NCI-H748 (cell line): ENCODE measurements around the gene KCTD11.
"Not testable (repeated sequence)": the region's sequence is repeated elsewhere in the genome, so short reads cannot be mapped to it uniquely, and the experiment has no call there.

ENCODE experiments used
- DNase-seq: peaks from one replicate; lab custom pipeline; 2025; ENCODE audit not compliant: unreplicated experiment; lab: John Stamatoyannopoulos, UW

The KCTD11 gene

DNA sequence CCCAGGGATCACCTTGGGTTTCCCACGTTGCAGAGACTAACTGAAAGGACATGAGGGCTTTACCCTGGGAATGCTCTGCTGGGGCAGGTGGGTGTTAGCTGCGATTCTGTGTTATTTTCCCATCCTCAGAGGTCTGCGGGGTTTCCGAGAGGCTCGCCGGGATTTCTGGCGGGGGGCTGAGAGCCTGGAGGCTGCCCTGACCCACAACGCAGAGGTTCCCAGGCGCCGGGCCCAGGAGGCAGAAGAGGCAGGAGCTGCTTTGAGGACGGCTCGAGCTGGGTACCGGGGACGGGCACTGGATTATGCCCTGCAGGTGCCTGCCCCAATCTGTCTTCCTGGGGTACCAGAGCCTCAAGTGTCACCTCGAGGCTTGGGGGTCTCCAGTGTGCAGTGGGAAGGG lies 8.7 kb upstream of the KCTD11 start:
- no peak for DNase-seq

DNA sequence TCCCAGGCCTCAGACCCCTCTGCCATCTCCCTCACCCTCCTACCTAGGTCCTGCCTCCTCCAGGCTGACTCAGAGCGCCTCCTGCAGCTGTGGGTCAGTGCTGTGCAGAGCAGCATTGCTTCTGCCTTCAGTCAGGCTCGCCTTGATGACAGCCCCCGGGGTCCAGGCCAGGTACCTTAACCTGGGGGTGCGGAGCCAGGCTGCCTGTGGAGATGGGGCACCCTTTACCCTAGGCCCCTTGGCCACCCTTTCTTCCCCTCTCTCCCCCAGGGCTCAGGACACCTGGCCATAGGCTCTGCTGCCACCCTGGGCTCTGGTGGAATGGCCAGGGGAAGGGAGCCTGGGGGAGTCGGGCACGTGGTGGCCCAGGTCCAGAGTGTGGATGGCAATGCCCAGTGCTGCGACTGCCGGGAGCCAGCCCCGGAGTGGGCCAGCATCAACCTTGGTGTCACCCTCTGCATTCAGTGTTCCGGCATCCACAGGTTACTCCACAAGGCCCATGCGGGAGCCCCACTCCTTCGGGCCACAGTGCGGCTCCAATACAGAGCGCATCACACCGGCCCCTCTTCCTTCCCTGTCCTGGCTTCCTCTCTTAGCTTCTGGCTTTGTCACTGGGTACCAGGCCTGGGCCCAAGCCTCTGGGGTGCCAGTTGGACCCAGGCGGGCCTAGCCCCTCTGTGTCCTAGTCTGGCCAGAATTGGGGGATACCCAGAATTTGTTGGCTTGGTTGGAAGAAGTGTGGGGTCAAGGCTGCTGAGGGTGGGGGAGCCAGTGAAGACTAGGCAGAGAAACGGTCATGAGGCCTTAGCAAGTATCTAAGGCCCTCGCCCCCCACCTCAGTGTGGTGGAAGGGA lies 5.0 kb upstream of the KCTD11 start:
- no peak for DNase-seq

DNA sequence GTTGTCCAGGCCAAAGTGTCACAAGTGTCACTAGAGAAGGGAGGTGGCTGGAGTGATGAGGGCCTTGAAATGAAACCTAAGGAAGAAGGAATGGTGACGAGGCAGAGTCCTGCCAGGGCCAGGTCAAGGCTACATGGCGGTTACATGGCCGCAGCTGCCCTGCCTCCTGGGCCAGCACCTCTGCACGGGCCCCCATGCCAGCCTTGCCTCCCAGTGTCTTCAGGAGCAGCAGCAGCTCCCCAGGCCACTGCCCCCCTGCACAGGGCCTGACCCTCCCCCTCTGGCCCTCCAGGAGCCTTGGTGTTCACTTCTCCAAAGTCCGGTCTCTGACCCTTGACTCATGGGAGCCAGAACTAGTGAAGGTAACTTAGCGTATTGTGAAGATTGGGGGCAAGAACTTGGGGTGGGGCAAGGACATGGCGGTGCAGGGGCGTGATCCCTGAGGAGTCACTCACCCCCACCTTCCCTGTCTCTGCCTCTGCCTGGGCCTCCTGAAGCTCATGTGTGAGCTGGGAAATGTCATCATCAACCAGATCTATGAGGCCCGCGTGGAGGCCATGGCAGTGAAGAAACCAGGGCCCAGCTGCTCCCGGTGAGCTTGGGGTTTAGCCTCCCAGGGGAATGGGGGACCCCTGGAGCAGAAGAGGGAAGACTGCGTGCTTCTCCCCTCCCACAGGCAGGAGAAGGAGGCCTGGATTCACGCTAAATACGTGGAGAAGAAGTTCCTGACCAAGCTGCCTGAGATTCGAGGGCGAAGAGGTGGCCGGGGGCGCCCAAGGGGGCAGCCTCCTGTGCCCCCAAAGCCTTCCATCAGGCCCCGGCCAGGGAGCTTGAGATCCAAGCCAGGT lies 4.1 kb upstream of the KCTD11 start:
- DNase-seq: no peak

DNA sequence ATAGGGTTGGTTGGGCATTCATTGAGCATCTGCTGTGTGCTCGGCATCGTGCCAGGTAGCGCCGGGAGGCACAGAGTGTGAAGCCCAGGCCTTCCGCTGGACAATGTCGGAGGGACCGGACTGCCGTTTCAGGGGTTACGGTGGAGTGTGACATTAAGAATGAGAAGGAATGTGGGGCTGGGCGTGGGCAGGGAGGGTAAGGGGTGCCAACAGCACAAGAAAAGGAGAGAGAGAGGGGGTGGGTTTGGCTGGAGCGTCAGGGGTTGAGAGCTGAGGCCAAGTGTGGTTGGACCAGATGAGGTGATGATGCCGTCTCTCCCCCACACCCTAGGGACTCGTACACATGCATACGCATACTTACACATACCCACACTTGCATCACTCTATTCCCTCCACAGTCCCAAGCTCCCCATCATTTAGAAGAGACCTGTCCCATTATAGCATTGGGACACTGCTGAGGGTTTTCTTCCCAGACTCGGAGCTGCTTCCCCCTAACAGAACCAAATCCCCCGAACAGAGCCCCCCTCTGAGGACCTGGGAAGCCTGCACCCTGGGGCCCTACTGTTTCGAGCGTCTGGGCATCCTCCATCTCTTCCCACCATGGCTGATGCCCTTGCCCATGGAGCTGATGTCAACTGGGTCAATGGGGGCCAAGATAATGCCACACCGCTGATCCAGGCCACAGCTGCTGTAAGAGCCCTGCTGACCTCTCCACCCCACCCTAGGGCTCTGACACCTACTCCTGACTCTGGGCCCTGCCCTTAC lies 3.3 kb upstream of the KCTD11 start:
- no peak for DNase-seq

DNA sequence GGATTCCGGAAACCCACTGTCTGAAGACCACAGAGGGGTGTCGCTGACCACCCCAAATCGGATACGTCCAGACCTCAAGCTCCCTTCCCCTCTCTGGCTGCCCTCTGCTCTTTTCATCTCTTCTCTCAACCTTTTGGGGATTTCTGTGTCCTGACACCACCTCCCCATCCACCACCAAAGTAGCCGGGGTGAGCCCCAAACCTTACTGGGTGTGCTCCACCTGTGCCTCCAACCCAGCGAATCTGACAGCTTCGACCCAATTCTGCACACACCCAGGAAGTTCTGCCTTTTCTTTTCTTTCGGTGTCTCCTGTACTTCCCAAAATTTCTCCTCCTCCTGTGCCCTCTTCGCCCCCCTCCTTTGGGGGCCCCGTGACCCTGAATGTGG lies 534 bp downstream of the KCTD11 start:
- DNase-seq: no peak

DNA sequence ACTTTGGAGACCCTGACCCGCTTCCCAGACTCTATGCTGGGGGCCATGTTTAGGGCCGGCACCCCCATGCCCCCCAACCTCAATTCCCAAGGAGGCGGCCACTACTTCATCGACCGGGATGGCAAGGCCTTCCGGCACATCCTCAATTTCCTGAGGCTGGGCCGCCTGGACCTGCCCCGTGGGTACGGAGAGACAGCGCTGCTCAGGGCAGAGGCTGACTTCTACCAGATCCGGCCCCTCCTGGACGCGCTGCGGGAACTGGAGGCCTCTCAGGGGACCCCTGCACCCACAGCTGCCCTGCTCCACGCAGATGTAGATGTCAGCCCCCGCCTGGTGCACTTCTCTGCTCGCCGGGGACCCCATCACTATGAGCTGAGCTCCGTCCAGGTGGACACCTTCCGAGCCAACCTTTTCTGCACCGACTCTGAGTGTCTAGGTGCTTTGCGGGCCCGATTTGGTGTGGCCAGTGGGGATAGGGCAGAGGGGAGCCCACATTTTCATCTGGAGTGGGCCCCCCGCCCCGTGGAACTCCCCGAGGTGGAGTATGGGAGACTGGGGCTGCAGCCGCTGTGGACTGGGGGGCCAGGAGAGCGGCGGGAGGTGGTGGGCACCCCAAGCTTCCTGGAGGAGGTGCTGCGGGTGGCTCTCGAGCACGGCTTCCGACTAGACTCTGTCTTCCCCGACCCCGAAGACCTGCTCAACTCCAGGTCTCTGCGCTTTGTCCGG lies 1.1 kb downstream of the KCTD11 start:
- no peak for DNase-seq

DNA sequence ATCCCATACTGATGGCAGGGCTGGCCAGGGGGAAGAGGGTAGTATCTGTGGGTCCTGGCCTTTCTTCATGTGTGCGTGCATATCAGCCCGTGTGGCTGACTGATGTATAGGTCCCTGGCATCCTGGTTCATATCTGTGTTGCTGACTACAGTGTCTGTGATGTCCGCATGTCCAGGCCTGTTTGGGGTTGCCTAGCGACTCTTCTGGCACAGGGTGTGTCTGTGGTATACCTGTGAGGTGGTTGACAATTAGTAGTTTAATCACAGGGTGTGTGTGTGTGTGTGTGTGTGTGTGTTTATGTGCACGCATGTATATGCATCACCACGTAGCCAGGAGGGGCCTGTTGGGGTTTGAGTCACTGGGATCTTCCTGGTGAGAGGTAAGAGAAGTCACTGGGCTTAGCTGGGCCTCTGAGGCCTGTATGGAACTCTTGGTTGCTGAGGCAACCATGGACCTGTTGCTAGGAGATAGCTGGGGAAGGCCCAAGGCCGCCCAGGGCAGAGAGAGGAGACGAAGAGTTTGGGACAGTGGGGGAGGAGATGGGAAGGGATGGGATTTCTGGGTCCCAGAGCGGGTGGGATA lies 2.4 kb downstream of the KCTD11 start:
- DNase-seq: peak; percentile 86

DNA sequence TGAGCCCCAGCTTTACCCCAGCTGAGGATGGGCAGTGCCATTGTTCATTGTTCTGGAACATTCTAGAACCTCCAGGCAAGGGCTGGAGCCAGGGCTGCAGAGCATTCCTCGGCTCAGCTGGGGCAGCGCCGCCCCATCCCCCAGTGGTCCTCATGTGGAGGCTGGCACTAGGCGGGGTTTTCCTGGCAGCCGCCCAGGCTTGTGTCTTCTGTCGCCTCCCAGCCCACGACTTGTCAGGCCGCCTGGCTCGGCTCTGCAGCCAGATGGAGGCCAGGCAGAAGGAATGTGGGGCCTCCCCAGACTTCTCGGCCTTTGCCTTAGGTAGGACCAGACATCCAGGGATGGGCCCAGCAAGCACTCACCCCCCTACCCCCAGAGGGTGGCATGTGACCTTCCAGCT lies 3.1 kb downstream of the KCTD11 start, which contains the start of gene TMEM95:
TSS of gene TMEM95 (plus strand) at position 104 of the 400 bp plus-strand sequence. CDS start at position 153, 49 bp downstream.
- DNase-seq: peak; percentile 19

DNA sequence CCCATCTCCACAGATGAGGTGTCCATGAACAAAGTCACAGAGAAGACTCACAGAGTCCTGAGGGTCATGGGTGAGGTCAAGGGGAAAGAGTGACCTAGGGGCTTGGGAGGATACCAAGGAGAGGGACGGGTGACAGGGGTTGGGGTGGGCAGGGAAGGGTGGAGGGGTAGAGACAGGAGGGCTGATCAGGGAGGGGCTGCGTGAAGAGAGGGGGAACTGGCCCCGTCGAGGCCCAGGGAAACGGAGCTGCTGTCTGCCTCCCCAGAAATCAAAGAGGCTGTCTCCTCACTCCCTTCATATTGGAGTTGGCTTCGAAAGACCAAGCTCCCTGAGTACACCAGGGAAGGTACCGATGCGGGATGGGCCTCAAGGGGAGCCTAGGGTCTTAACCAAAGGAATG lies 3.6 kb downstream of the KCTD11 start:
- no peak for DNase-seq

DNA sequence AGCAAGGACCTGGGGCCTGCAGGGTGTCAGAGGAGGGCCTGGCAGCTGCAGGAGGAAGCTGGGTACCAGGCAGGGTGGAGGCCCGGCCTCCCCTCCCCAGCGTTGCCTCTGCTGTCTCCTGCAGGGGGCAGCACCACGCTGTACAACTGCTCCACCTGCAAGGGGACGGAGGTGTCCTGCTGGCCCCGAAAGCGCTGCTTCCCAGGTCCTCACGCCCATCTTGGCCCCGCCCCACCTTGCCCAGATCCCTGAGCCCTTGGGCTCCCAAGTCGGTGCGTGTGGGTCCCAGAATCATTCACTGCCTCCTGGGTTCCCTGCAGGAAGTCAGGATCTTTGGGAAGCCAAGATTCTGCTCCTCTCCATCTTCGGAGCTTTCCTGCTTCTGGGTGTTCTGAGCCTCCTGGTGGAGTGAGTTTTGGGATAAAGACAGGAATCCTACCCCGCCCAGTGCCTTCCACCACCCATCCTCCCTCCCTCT lies 4.1 kb downstream of the KCTD11 start:
- peak; percentile 91 for DNase-seq

DNA sequence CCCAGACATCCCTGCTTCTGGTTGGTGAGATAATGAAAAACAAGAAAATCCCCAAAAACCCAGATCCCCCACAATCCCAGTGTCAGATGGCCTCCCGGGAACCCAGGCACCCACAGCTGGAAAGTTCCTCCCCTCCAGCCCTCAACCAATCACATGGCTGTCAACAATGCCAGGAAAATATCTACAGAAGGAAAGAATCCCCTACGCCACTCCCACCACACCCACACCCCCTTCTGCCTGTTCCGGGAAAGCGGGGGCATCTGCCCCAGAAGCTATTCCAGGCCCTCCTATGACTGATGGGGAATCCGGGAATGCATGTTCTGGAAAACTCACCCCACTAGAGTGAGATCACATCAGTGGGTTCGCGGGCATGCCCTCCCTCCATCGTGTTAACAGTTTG lies 4.8 kb downstream of the KCTD11 start:
- DNase-seq: no peak

DNA sequence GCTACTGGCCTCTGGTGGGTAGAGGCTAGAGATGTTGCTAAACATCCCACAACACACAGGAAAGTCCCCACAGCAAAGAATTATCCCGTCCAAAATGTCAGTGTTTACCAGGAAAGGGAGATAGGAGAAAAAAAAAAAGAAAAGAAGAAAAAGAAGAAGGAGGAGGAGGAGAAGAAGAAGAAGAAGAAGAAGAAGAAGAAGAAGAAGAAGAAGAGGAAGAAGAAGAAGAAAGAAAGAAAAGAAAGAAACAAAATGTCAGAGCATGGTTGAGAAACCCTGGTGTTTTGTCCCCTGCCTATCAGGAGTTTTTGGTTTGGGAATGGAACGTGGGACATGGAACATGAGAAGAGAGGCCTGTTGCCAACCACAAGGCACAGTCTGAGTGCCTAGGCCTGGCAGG lies 5.4 kb downstream of the KCTD11 start:
- no peak for DNase-seq

DNA sequence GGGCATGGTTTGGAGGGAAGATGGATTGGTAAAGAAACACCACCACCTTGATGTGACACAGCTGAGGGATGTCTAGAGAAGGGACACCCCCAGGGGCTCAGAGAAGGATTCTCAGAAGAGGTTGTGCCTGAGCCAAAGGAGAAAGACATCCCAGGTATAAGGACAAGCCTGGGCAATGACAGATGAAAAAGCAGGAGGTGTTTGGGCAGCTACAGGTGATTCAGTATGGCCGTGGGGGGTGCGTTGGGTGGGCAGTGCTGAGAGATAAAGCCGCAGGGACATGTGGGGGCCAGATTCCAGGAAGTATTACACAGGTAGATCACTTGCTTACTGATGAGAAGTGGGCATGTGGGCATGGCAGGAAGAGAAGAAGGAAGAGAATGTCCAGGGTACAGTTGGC lies 9.9 kb downstream of the KCTD11 start:
- DNase-seq: no peak

DNA sequence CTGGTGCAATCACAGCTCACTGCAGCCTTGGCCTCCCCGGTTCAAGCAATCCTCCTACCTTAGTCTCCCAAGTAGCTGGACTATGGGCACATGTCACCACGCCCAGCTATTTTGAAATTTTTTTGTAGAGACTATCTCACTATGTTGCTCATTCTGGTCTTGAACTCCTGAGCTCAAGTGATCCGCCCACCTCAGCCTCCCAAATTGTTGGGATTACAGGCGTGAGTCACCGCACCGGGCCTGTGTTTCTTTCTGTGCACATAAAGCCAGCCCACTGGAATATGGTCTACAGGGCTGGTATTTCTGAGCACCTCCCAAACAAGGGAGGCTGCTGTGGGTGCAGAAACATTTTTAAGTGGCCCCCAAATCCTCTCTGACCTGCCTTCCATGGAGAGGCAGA lies 11.3 kb downstream of the KCTD11 start:
- DNase-seq: no peak

DNA sequence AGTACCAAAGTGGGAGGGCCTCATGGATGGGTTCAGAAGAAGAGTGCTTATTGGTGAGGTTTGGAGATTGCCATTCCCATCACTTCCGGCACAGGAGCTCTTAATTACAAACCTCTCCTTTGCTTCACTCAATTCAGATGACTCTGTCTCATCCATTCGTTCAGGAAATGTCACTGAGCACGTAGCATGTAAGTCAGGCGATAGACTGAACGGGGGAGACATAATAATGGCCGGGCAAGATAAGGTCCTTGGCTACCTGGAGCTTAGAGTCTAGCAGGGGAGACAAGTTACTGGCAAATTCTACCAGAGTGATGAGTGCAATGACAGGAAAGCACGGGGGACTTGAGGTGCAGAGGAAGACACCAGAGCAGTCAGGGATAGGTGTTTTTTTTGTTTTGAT lies 14.0 kb downstream of the KCTD11 start:
- DNase-seq: not testable (repeated sequence)

DNA sequence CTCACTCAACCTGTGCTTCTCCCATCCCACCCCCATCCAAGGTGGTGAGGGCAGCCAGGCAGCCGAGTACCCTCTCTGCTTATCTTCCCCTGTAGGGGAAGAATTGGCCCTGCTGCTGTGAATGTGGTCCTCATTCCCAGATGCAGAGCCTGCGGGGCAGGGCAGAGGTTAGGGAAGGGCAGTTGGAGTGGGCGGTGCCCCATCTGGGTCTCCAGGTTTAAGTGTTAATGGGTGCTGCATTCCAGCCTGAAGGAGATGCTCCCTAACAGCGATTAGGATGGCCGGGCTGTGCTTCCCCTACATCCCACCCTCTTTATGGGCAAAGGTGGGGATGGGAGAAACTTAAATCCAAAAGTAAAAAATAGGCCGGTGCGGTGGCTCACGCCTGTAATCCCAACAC lies 15.1 kb downstream of the KCTD11 start:
- no peak for DNase-seq

DNA sequence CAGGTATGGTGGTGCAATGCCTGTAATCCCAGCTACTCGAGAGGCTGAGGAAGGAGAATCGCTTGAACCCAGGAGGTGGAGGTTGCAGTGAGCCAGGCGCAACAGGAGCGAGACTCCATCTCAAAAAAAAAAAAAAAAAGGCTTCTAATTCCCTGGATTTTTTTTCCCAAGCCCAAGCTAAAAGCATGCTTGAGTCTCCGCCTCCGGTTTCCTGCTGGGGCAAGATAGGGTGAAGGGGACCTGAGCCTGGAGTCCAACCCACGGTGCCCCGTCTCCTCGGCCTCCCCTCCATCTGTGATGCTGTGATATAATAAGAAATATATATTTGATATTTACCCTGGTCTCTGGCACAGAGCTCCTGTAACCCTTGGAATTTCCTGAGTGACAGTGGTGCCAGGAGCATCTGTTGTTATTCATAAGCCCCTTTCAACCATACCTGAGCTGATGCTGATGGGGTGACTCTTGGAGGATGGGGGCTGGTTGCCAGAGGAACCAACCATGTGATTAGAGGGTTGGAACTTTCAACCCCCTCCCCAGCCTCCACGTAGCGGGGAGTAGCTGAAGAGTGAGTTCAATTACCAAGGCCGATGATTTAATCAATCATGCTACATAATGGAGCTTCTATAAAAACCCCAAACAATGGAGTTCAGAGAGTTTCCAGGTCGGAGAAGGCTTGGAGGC lies 16.1 kb downstream of the KCTD11 start:
- no peak for DNase-seq

DNA sequence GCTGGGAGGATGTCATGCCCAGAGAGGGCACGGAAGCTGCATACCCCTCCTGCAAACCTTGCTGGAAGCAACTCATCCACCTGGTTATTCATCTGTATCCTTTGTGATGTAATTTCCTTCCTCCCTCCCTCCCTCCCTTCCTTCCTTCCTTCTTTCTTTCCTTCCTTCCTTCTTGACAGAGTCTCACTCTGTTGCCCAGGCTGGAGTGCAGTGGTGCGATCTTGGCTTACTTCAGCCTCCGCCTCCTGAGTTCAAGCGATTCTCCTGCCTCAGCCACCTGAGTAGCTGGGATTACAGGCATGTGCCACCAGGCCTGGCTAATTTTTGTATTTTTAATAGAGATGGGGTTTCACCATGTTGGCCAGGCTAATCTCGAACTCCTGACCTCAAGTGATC lies 16.6 kb downstream of the KCTD11 start:
- DNase-seq: not testable (repeated sequence)

DNA sequence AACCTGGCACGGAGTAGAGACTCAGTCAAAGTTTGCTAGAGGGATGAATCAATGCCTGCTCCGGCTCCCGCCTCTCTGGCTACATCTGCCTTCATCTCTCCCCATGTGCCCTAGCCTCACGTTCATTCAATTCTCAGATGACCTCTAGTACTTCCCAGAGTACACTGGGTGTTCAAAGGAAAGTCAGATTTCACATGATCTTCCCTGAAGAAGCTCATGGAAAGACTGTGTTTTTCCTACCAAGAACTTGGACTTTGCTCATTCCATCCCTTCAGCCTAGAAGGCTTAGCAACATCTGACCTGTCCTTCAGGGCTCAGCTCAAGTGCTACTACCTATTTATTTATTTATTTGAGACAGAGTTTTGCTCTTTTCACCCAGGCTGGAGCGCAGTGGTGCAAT lies 17.9 kb downstream of the KCTD11 start:
- no peak for DNase-seq

DNA sequence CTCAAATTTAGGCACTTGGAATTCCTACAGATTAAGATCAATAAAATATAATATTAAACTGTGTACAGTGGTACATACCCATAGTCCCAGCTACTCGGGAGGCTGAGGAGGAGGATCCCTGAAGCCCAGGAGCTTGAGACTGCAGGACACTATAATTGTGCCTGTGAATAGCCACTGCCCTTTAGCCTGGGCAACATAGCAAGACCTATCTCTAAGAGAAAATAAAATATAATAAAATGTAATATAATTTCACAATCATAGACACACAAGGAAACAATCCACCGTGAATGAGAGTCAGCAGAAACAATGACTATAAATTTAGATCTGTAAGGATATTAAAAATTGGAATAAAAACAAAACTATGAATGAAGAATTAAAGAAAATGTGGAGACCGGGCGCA lies 18.9 kb downstream of the KCTD11 start:
- no peak for DNase-seq
